ENCODE data around the gene FBXO33.
"Not testable (repeated sequence)": the region's sequence is repeated elsewhere in the genome, so short reads cannot be mapped to it uniquely, and the experiment has no call there.

The FBXO33 gene

DNA sequence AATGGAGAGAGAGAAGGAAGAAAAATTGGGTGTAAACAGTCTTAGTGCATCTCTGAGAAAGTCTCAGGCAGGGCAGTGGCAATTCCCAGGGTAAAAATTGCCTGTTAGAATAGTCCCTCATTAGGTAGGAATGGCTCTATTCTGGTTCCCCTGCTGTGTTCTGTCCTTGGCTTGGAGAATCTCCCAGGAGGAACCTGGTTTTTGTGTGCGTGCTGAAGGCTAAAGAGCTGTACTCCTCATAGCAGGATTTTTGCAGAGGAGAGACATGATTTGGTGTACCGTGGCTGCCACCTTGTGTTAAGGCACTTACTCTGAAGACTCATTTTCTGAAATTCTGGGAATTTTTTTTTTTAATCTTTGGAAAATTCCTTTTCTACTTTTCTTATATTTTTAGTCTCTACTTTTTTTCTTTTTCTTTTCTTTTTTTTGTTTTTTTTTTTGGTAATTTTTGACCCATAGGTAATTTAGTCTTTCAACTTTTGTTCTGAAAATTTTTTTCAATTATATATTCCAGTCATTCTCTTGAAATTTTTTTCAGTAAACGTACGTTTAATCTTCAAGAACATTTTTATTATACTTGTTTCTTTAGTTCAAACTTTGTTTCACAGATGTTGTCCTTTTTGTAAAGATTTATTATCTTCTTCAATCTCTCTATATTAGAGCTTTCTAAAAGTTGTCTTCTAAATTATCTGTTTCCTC, 63.8 kb downstream of the FBXO33 start:
- peak; percentile 62 for DNase-seq

DNA sequence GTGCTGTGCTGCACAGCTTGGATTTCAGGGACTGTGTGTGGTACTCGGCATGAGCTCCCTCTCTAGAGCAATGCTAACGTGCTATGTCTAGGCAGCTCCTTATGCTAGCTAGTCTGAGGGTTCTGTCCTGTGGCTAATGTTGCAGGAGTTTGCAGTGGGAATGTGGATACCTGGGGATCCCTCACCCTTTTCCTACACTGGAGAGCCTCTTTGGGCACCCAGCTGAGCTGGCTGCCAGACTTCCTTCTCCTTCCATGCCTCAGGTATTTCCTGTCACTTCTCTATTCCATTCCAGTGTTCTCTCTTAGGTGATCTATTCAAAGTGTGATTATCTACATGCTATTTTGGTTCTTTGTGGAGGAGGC, 64.9 kb downstream of the FBXO33 start:
- DNase-seq = no peak

DNA sequence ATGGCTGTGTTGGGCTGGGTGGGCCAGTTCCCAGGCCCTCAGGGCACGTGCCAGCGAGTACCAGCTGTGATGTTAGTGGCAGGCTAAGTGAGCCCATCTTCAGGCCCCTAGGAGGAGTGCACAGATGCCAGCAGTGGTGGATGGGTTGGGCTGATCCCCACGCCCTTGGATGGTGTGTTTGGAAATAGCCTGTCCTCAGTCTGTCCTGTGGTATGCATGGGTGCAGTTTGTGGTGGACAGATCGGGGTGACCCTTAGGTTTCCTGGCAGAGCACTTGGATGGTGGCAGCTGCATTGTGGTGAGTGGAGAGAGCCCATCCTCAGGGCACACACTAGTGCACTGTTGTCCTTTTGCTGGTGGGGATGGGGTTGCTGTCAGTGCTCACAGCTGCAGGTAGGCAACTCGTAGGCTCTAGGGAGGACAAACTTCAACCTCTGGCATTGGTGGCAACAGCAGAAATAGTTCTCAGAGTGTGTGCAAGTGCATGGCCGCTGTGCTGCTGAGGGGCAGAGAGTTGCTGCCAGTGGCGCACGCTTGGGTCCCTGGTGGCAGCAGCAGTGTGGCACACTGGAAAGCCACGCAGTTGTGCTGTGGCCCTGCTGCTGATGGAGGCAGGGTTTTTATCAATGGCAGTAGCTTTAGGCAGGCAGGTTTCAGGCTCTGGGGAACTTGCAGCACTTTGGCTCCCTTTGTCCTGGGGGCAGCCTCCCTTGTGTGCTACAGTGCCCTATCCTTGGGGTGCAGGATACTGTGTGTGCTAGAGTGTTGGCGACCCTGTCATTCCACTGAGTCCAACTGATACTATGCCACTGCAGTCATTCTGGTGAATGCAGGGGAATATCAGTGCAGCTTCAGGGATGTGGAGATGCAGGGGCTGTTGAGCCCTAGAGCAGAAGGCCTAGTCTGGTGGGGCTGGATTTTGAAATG, 65.5 kb downstream of the FBXO33 start:
- no peak for DNase-seq

DNA sequence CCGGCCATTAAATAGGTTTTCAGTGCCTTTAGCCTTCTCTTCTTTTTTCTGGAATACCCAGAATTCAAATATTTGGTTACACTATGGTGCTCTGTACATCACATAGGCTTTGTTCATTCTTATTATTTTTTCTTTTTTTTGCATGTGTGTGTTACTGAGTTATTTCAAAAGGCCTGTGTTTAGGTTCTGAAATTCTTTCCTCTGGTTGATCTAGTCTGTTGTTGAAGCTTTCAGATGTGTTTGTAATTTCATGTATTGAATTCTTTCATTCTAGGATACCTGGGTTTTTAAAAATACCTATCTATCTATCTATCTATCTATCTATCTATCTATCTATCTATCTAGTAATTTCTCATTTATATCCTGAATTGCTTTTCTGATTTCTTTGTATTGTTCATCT, 66.9 kb downstream of the FBXO33 start:
- DNase-seq = no peak

DNA sequence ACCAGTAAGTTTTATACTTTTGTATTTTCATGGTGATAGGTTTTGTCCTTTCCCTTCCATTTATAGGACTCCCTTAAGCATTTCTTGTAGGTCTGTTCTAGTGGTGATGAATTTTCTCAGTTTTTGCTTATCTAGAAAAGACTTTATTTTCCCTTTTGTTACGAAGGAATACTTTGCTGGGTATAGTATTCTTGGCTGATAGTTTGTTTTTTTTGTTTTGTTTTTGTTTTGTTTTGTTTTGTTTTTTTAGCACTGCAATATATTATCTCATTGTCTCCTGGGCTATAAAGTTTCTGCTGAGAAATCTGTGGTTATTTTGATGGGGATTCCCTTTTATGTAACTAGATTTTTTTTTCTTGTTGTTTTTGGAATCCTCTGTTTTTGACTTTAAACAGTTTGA, 67.7 kb downstream of the FBXO33 start:
- no peak for DNase-seq

DNA sequence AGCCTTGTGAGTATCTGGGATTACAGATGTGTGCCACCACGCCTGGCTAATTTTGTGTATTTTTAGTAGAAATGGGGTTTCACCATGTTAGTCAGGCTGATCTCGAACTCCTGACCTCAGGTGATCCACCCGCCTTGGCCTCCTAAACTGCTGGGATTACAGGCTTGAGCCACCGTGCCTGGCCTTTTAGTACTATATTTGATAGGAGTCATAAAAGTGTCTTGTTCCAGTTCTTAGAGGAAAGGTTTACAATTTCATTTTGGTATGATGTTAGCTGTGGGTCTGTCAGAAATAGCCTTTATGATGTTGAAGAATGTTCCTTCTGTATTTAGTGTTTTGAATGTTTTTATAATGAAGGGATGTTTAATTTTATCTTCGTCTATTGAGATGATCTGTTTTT, 70.7 kb downstream of the FBXO33 start:
- not testable (repeated sequence) for DNase-seq

DNA sequence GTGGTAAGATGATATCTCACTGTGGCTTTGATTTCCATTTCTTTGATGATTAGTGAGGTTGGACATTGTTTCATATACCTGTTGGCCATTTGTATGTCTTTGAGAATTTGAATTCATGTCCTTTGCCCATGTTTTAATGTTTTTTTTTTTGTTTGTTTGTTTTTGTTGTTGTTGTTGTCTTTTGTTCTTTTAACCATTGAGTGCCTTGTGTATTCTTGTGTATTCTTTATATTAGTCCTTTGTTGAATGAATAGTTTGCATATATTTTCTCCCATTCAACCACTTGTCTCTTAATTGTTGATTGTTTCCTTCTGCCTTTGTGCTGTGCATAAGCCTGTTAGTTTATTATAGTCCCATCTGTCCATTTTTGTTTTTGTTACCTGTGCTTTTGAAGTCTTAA, 71.9 kb downstream of the FBXO33 start:
- DNase-seq = no peak

DNA sequence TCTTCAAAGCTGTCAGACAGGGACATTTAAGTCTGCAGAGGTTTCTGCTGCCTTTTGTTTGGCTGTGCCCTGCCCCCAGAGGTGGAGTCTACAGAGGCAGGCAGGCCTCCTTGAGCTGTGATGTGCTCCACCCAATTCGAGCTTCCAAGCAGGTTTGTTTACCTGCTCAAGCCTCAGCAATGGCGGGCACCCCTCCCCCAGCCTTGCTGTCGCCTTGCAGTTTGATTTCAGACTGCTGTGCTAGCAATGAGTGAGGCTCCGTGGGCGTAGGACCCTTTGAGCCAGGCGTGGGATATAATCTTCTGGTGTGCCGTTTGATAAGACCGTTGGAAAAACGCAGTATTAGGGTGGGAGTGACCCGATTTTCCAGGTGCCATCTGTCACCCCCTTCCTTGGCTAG, 73.2 kb downstream of the FBXO33 start:
- not testable (repeated sequence) for DNase-seq

DNA sequence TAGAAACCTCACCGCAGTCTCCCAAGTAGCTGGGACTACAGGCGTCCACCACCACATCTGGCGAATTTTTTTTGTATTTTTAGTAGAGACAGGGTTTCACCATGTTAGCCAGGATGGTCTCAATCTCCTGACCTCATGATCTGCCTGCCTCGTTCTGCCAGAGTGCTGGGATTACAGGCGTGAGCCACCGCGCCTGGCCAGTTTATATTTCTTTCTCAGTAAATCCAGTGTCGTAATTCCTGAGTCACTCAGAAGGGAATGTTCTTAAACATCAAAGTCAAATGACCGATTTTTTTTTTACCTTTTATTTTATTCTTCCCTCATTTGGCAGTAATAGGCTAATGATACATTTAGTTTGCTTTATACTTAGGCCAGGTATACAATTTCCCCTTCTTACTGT, 80.5 kb downstream of the FBXO33 start:
- DNase-seq = no peak

DNA sequence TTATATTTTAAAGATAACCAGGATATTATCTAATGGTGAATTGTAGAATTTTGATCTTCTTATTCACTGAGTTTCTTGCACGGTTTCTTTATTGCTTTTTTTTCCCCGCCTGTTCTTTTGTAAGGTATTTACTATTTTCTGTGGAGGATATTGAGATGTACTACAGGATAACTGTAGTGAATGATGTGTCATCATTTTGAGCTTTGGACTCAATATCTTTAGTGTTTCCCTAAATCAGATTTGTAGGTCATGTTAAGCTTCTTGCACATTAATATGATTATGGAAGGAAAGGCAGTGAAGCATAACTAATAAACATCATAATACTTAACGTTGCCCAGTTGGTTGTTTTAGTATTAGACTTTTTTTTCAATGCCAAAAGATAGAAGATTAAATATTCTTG, 81.4 kb downstream of the FBXO33 start:
- no peak for DNase-seq
